Measurements from ENCODE around the gene CCNL1. TPM values are rescaled to one million over a fixed set of nuclear protein-coding genes. Genes with fewer than 3 reads are reported as not detected.
"Not testable (repeated sequence)": the region's sequence is repeated elsewhere in the genome, so short reads cannot be mapped to it uniquely, and the experiment has no call there.

The CCNL1 gene
- total RNA-seq, 2 donors from 2014 or later = 94.5 to 157 TPM

DNA sequence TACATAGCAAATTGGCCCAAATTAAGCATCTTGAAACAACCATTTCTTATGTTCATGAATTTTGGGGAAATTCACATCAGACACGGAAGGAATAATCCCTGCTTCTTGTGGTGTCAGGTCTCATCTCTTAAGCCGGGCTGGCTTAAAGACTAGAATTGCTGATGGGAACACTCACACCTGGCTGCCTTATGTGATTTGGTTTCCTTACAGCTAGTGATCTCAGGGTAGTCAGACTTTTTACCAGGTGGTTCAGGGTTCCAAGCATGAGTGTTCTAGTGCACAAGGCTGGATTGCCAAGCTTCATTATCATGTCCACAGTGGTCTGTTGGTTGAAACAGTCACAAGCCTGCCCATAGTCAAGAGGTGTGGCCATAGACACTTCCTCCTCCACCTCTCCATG, 20.3 kb upstream of the CCNL1 start:
- Histone ChIP-seq H3K27ac (no peak overlapping the region), H3K27me3 (replicated peaks; ENCODE audit: insufficient read depth) (no peaks in the 10 kb centered on the region), H3K4me3 (no peak overlapping the region), H3K9me3 (no peaks in the 10 kb centered on the region), H3K4me1 (replicated peaks) (peaks cover 5% of the 10 kb centered on the region), H3K36me3 (no peaks in the 10 kb centered on the region)
- WGBS = 94% methylated on average over 2 of the region's 2 CpGs
- DNase-seq (ENCODE audit: low spot score) = no peak
- TF ChIP-seq POLR2AphosphoS5 (IDR thresholded peaks at IDR 0.05) (no peak), POLR2A (IDR thresholded peaks at IDR 0.05) (no peak)
- TF ChIP-seq, protein P1, sequence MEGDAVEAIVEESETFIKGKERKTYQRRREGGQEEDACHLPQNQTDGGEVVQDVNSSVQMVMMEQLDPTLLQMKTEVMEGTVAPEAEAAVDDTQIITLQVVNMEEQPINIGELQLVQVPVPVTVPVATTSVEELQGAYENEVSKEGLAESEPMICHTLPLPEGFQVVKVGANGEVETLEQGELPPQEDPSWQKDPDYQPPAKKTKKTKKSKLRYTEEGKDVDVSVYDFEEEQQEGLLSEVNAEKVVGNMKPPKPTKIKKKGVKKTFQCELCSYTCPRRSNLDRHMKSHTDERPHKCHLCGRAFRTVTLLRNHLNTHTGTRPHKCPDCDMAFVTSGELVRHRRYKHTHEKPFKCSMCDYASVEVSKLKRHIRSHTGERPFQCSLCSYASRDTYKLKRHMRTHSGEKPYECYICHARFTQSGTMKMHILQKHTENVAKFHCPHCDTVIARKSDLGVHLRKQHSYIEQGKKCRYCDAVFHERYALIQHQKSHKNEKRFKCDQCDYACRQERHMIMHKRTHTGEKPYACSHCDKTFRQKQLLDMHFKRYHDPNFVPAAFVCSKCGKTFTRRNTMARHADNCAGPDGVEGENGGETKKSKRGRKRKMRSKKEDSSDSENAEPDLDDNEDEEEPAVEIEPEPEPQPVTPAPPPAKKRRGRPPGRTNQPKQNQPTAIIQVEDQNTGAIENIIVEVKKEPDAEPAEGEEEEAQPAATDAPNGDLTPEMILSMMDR (IDR thresholded peaks at IDR 0.05) = no peak
- intact Hi-C loops (cut with DNase I) = no loop called here

DNA sequence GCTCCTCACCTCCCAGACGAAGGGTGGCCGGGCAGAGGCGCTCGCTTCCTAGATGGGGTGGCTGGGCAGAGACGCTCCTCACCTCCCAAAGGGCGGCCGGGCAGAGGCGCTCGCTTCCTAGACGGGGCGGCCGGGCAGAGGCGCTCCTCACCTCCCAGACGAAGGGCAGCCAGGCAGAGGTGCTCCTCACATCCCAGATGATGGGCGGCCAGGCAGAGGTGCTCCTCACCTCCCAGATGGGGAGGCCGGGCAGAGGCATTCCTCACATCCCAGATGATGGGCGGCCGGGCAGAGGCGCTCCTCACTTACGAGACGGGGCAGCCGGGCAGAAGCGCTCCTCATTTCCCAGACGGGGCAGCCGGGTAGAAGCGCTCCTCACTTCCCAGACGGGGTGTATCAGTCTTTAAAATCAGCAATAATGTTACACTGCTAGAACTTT, 19.4 kb upstream of the CCNL1 start:
- no peak overlapping the region for H3K27ac ChIP-seq
- intact Hi-C loops (cut with DNase I) = no loop called here
- no peak for TF ChIP-seq POLR2AphosphoS5 (IDR thresholded peaks at IDR 0.05)
- TF ChIP-seq, protein P1 (IDR thresholded peaks at IDR 0.05) = no peak
- no peak for TF ChIP-seq POLR2A (IDR thresholded peaks at IDR 0.05)
- H3K9me3 ChIP-seq = no peaks in the 10 kb centered on the region
- 96% methylated on average over 27 of the region's 27 CpGs for WGBS
- H3K4me1 ChIP-seq (replicated peaks) = peaks cover 5% of the 10 kb centered on the region
- H3K27me3 ChIP-seq (replicated peaks; ENCODE audit: insufficient read depth) = no peaks in the 10 kb centered on the region
- DNase-seq (ENCODE audit: low spot score) = no peak
- no peaks in the 10 kb centered on the region for H3K36me3 ChIP-seq
- no peak overlapping the region for H3K4me3 ChIP-seq

GRCh38 chr3:157178503-157179364, 18.8 kb upstream of the CCNL1 start:
- DNase-seq (ENCODE audit: low spot score); H3K9me3 ChIP-seq; H3K36me3 ChIP-seq; H3K27ac ChIP-seq; H3K4me1 ChIP-seq (replicated peaks); H3K27me3 ChIP-seq (replicated peaks; ENCODE audit: insufficient read depth); H3K4me3 ChIP-seq; intact Hi-C loops (cut with DNase I): not testable (repeated sequence)
- 92% methylated on average over 52 of the region's 54 CpGs for WGBS

DNA sequence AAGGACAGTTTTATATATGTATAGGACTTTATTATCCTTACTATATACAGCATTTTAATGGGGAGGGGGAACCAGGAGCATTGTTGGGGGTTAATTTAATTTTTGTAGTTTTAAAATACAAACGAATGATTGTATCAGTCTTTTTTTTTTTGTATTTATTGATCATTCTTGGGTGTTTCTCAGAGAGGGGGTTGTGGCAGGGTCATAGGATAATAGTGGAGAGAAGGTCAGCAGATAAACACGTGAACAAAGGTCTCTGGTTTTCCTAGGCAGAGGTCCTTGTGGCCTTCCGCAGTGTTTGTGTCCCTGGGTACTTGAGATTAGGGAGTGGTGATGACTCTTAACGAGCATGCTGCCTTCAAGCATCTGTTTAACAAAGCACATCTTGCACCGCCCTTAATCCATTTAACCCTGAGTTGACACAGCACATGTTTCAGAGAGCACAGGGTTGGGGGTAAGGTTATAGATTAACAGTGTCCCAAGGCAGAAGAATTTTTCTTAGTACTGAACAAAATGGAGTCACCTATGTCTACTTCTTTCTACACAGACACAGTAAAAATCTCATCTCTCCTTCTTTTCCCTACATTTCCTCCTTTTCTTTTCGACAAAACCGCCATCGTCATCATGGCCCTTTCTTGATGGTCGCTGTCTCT, 18.0 kb upstream of the CCNL1 start:
- intact Hi-C loops (cut with DNase I); H3K27ac ChIP-seq; DNase-seq (ENCODE audit: low spot score); H3K27me3 ChIP-seq (replicated peaks; ENCODE audit: insufficient read depth); H3K4me3 ChIP-seq; H3K36me3 ChIP-seq; H3K9me3 ChIP-seq; H3K4me1 ChIP-seq (replicated peaks): not testable (repeated sequence)
- 96% methylated on average over 8 of the region's 9 CpGs for WGBS

DNA sequence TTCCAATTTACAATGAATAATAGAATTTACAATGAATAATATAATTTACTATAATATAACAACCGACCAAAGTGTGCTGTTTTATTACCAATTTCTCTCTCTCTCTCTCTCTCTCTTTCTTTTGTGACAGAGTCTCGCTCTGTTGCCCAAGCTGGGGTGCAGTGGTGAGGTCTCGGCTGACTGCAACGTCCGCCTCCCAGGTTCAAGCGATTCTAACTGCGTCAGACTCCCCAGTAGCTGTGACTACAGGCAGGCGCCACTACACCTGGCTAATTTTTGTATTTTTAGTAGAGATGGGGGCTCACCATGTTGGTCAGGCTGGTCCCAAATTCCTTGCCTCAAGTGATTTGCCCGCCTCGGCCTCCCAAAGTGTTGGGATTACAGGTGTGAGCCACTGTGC, 17.0 kb upstream of the CCNL1 start:
- Histone ChIP-seq H3K9me3 (no peaks in the 10 kb centered on the region), H3K27me3 (replicated peaks; ENCODE audit: insufficient read depth) (no peaks in the 10 kb centered on the region), H3K36me3 (no peaks in the 10 kb centered on the region), H3K4me3 (no peak overlapping the region), H3K4me1 (replicated peaks) (peaks cover 5% of the 10 kb centered on the region), H3K27ac (no peak overlapping the region)
- DNase-seq (ENCODE audit: low spot score) = no peak
- intact Hi-C loops (cut with DNase I) = no loop called here
- 95% methylated on average over 10 of the region's 10 CpGs for WGBS
- TF ChIP-seq POLR2A (IDR thresholded peaks at IDR 0.05) (no peak), POLR2AphosphoS5 (IDR thresholded peaks at IDR 0.05) (no peak)
- TF ChIP-seq, protein P1 (IDR thresholded peaks at IDR 0.05) = no peak
